ENCODE data around the gene NAALADL2. TPM values are rescaled to one million over a fixed set of nuclear protein-coding genes. Genes with fewer than 3 reads are reported as not detected.
"Not testable (repeated sequence)": the region's sequence is repeated elsewhere in the genome, so short reads cannot be mapped to it uniquely, and the experiment has no call there.

The NAALADL2 gene
- total RNA-seq, 1 experiment from 2014 or later = 0.36 TPM

- DNase-seq (ENCODE audit: low read depth) = no peak
Observed at GRCh38 chr3:175746308-175746707, 887.2 kb downstream of the NAALADL2 start.

GRCh38 chr3:175748087-175748730, 889.1 kb downstream of the NAALADL2 start:
- no peak for DNase-seq (ENCODE audit: low read depth)

GRCh38 chr3:175749981-175750380, 890.8 kb downstream of the NAALADL2 start:
- no peak for DNase-seq (ENCODE audit: low read depth)

GRCh38 chr3:175751089-175751488, 892.0 kb downstream of the NAALADL2 start:
- no peak for DNase-seq (ENCODE audit: low read depth)

GRCh38 chr3:175763948-175764347, 904.8 kb downstream of the NAALADL2 start:
- no peak for DNase-seq (ENCODE audit: low read depth)

- DNase-seq (ENCODE audit: low read depth) = no peak
Observed at GRCh38 chr3:175764722-175765121, 905.6 kb downstream of the NAALADL2 start.

GRCh38 chr3:175770426-175770825, 911.3 kb downstream of the NAALADL2 start:
- no peak for DNase-seq (ENCODE audit: low read depth)

GRCh38 chr3:175777495-175777894, 918.4 kb downstream of the NAALADL2 start:
- DNase-seq (ENCODE audit: low read depth) = no peak

- no peak for DNase-seq (ENCODE audit: low read depth)
Observed at GRCh38 chr3:175777965-175778364, 918.8 kb downstream of the NAALADL2 start.

- DNase-seq (ENCODE audit: low read depth) = no peak
Observed at GRCh38 chr3:175778994-175779393, 919.9 kb downstream of the NAALADL2 start.

- DNase-seq (ENCODE audit: low read depth) = not testable (repeated sequence)
Observed at GRCh38 chr3:175787109-175787508, 928.0 kb downstream of the NAALADL2 start.

GRCh38 chr3:175792245-175792644, 933.1 kb downstream of the NAALADL2 start:
- DNase-seq (ENCODE audit: low read depth) = no peak

GRCh38 chr3:175798326-175798725, 939.2 kb downstream of the NAALADL2 start:
- DNase-seq (ENCODE audit: low read depth) = no peak

GRCh38 chr3:175805825-175806224, 946.7 kb downstream of the NAALADL2 start:
- no peak for DNase-seq (ENCODE audit: low read depth)

GRCh38 chr3:175807175-175807574, 948.0 kb downstream of the NAALADL2 start:
- DNase-seq (ENCODE audit: low read depth) = no peak

- DNase-seq (ENCODE audit: low read depth) = no peak
Observed at GRCh38 chr3:175818811-175819464, 959.8 kb downstream of the NAALADL2 start.

GRCh38 chr3:175822766-175823491, 963.8 kb downstream of the NAALADL2 start:
- not testable (repeated sequence) for DNase-seq (ENCODE audit: low read depth)

GRCh38 chr3:175825016-175825580, 966.0 kb downstream of the NAALADL2 start:
- DNase-seq (ENCODE audit: low read depth) = not testable (repeated sequence)

- DNase-seq (ENCODE audit: low read depth) = no peak
Observed at GRCh38 chr3:175826759-175827158, 967.6 kb downstream of the NAALADL2 start.

- DNase-seq (ENCODE audit: low read depth) = not testable (repeated sequence)
Observed at GRCh38 chr3:175829809-175830208, 970.7 kb downstream of the NAALADL2 start.

GRCh38 chr3:175835763-175836162, 976.6 kb downstream of the NAALADL2 start:
- DNase-seq (ENCODE audit: low read depth) = not testable (repeated sequence)

- no peak for DNase-seq (ENCODE audit: low read depth)
Observed at GRCh38 chr3:175836617-175837016, 977.5 kb downstream of the NAALADL2 start.

All from RPMI7951 (cell line).